KMS-11 (cell line): Measurements from ENCODE around the gene ZNF593OS.

Source experiments
- H2AFZ ChIP-seq: fragments of 200-600 bp; sonication (generic); 2 replicates; pipeline ENCODE4 v1.6.1; 2016; ENCODE audit warnings: antibody characterized with exemption, mixed run types, low read depth
- H3K27ac ChIP-seq: fragments of 200-600 bp; sonication (generic); 2 replicates; pipeline ENCODE4 v1.6.1; 2016; ENCODE audit warnings: mild to moderate bottlenecking, mixed run types
- H3K27me3 ChIP-seq: fragments of 200-600 bp; sonication (generic); 2 replicates; pipeline ENCODE4 v1.6.1; 2017; ENCODE audit warnings: mild to moderate bottlenecking, low read depth, mixed run types, moderate library complexity; ENCODE audit not compliant: insufficient read depth
- H3K36me3 ChIP-seq: fragments of 200-600 bp; sonication (generic); 2 replicates; pipeline ENCODE4 v1.6.1; 2017; ENCODE audit warnings: mild to moderate bottlenecking, mixed run types; ENCODE audit not compliant: insufficient read depth
- H3K4me1 ChIP-seq: fragments of 200-600 bp; sonication (generic); 2 replicates; pipeline ENCODE4 v1.6.1; 2016; ENCODE audit warnings: mild to moderate bottlenecking, low read depth, mixed run types; ENCODE audit not compliant: poor library complexity, severe bottlenecking
- H3K4me2 ChIP-seq: fragments of 200-600 bp; sonication (generic); 2 replicates; pipeline ENCODE4 v1.7.0; 2016; ENCODE audit warnings: mild to moderate bottlenecking, mixed run types
- H3K4me3 ChIP-seq: fragments of 200-600 bp; sonication (generic); IDR thresholded peaks from 2 replicates; pipeline ENCODE4 v1.6.1; 2017; ENCODE audit warnings: low read depth, low read length, mixed read lengths; ENCODE audit not compliant: insufficient read depth
- H3K79me2 ChIP-seq: fragments of 200-600 bp; sonication (generic); 2 replicates; pipeline ENCODE4 v1.6.1; 2016; ENCODE audit warnings: low read depth, mixed run types; ENCODE audit not compliant: insufficient read depth
- H3K9ac ChIP-seq: fragments of 200-600 bp; sonication (generic); 2 replicates; pipeline ENCODE4 v1.6.1; 2016; ENCODE audit warnings: mild to moderate bottlenecking, mixed run types
- H4K20me1 ChIP-seq: fragments of 200-600 bp; sonication (generic); 2 replicates; pipeline ENCODE4 v1.6.1; 2016; ENCODE audit warnings: mild to moderate bottlenecking, mixed run types; ENCODE audit not compliant: insufficient read depth
- TF ChIP-seq, protein P1 (sequence below): fragments of 200-600 bp; sonication (generic); conservative IDR thresholded peaks from 2 replicates; pipeline ENCODE4 v1.6.1; 2017; ENCODE audit warnings: low read depth, mild to moderate bottlenecking, antibody characterized with exemption, low read length, moderate library complexity, mixed read lengths

ZNF593OS gene

DNA sequence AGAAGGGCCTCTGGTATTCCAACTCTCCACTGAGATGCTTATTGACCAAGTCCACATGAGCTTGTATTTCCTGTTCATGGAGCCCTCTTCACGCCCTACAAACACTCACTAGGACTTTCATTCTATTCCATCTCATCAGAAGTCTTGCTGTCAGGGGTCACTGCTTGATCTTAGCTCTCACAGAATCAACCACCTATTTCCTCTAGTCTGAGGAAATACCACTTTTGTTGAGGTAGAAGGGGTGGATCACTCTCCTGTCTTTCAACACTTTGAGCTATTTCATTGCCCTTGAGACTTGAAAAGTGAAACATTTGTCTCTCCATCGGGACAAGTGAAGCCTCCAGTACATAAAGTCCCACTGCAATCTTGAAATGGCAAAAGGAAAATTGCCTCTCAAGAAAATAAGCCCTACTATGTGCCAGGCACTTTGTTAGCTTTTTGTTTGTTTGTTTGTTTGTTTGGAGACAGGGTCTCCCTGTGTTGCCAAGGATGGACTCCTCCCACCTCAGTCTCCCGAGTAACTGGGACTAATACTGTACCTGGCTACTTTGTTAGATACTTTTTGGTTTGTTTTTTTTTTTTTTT is 32.6 kb downstream of the ZNF593OS start:
- Histone ChIP-seq H3K27ac (no peak overlapping the region), H2AFZ (no peak overlapping the region), H3K27me3 (no peaks in the 10 kb centered on the region), H4K20me1 (no peaks in the 10 kb centered on the region), H3K4me2 (no peak overlapping the region), H3K4me1 (no peaks in the 10 kb centered on the region), H3K36me3 (no peaks in the 10 kb centered on the region), H3K9ac (no peak overlapping the region), H3K4me3 (no peak overlapping the region), H3K79me2 (no peaks in the 10 kb centered on the region)
- TF ChIP-seq, protein P1, sequence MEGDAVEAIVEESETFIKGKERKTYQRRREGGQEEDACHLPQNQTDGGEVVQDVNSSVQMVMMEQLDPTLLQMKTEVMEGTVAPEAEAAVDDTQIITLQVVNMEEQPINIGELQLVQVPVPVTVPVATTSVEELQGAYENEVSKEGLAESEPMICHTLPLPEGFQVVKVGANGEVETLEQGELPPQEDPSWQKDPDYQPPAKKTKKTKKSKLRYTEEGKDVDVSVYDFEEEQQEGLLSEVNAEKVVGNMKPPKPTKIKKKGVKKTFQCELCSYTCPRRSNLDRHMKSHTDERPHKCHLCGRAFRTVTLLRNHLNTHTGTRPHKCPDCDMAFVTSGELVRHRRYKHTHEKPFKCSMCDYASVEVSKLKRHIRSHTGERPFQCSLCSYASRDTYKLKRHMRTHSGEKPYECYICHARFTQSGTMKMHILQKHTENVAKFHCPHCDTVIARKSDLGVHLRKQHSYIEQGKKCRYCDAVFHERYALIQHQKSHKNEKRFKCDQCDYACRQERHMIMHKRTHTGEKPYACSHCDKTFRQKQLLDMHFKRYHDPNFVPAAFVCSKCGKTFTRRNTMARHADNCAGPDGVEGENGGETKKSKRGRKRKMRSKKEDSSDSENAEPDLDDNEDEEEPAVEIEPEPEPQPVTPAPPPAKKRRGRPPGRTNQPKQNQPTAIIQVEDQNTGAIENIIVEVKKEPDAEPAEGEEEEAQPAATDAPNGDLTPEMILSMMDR = no peak

DNA sequence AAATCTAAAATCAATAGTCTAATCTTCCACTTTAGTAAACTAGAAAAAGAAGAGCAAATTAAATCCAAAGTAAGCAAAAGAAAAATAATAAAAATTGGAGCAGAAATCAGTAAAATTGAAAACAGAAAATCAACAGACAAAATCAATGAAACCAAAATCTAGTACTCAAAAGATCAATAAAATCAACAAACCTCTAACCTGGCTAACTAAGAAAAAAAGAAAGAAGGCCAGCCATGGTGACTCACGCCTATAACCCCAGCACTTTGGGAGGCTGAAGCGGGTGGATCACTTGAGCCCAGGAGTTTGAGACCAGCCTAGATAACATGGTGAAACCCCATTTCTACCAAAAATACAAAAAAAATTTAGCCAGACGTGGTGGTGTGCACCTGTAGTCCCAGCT is 37.2 kb downstream of the ZNF593OS start:
- Histone ChIP-seq H3K4me1 (no peaks in the 10 kb centered on the region), H3K27ac (no peak overlapping the region)
- TF ChIP-seq, protein P1 = no peak

DNA sequence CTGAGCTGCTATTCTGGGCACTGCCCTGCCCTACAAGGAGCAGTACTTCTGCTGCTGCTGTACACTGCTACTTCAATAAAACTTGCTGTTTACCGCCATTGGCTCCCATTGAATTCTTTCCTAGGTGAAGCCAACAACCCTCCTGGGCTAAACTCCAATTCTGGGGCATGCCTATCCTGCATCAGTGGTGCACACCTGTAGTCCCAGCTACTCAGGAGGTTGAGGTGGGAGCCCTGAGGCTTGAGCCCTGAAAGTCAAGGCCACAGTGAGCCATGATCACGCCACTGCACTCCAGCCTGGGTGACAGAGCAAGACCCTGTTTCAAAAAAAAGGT is 38.8 kb downstream of the ZNF593OS start:
- H3K4me1 ChIP-seq = no peaks in the 10 kb centered on the region
- no peaks in the 10 kb centered on the region for H3K27me3 ChIP-seq
- H2AFZ ChIP-seq = no peak overlapping the region
- no peak overlapping the region for H3K27ac ChIP-seq
- TF ChIP-seq, protein P1 = no peak
- no peak overlapping the region for H3K4me2 ChIP-seq
- H3K9ac ChIP-seq = no peak overlapping the region
- H3K79me2 ChIP-seq = no peaks in the 10 kb centered on the region
- no peak overlapping the region for H3K4me3 ChIP-seq
- H3K36me3 ChIP-seq = no peaks in the 10 kb centered on the region
- no peaks in the 10 kb centered on the region for H4K20me1 ChIP-seq

More for the DNA sequence above, 37.2 kb downstream of the ZNF593OS start:
- H3K4me2 ChIP-seq = no peak overlapping the region
- no peaks in the 10 kb centered on the region for H4K20me1 ChIP-seq
- no peaks in the 10 kb centered on the region for H3K79me2 ChIP-seq
- H3K36me3 ChIP-seq = no peaks in the 10 kb centered on the region
- no peak overlapping the region for H3K9ac ChIP-seq
- no peaks in the 10 kb centered on the region for H3K27me3 ChIP-seq
- no peak overlapping the region for H3K4me3 ChIP-seq
- H2AFZ ChIP-seq = no peak overlapping the region

DNA sequence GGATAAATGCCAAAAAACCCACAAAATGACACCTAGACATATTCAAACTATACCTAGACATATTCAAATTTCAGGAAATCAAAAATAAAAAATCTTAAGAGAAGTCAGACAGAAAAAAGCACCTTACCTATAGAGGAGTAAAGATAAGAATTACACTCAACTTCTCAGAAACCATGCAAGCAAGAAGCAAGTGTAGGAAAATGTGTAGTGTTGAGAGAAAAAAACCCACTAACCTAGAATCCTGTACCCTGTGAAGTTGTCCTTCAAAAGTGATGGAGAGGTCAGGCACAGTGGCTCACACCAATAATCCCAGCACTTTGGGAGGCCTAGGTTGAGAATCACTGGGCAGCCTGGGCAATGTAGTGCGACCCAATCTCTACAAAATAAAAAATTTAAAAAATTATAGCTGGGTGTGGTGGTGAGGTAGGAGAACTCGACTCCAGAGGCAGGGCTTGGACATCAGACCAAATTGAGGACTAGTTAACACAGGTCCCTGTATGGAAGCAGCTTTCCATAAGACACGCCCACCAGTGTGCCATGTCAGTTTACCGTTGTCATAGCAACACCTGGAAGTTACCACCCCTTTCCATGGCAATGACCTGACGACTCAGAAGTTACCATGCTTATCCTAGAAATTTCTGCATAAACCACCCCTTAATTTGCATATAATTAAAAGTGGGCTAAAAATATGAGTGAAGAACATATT is 39.4 kb downstream of the ZNF593OS start:
- Histone ChIP-seq H2AFZ (no peak overlapping the region), H3K4me1 (peaks cover 4% of the 10 kb centered on the region)

More for the DNA sequence above, 39.4 kb downstream of the ZNF593OS start:
- H3K4me3 ChIP-seq = no peak overlapping the region
- TF ChIP-seq, protein P1 = no peak
- no peak overlapping the region for H3K4me2 ChIP-seq
- H3K27me3 ChIP-seq = no peaks in the 10 kb centered on the region
- H3K36me3 ChIP-seq = no peaks in the 10 kb centered on the region
- H3K27ac ChIP-seq = no peak overlapping the region
- no peak overlapping the region for H3K9ac ChIP-seq
- no peaks in the 10 kb centered on the region for H3K79me2 ChIP-seq
- no peaks in the 10 kb centered on the region for H4K20me1 ChIP-seq
